NCI-H1105 (cell line): ENCODE data around the gene ERCC2.

Experiments
- DNase-seq: peaks from one replicate; lab custom pipeline; 2025; lab: John Stamatoyannopoulos, UW

ERCC2 gene

GRCh38 chr19:45303269-45304060 is 66.9 kb downstream of the ERCC2 start:
- DNase-seq: no peak

- DNase-seq: no peak
These were observed 68.0 kb downstream of the ERCC2 start for GRCh38 chr19:45302416-45302815.
